Caco-2 (cell line): Measurements from ENCODE around the gene EXOC6. TPM values are rescaled to one million over a fixed set of nuclear protein-coding genes. Genes with fewer than 3 reads are reported as not detected.
A peak's percentile ranks its signal among the peaks of the same experiment; 100 is the strongest.

Experiments
- Bru-seq: library from RNA; stranded (reverse); fragments of 400-500 nt; gene quantifications from one replicate; lab custom pipeline; 2021; lab: Mats Ljungman, UMichigan
- BruChase-seq, 2 experiments: library from RNA; stranded (reverse); fragments of 400-500 nt; gene quantifications; one replicate each; lab custom pipeline; 2021; lab: Mats Ljungman, UMichigan
- BruUV-seq: library from RNA; stranded (reverse); fragments of 400-500 nt; replicated peaks from 2 replicates; lab custom pipeline; 2021; lab: Mats Ljungman, UMichigan
- CTCF ChIA-PET: fragments of 300-600 bp; sonication (Branson Sonifier 250); formaldehyde crosslinking; loops from one replicate; lab custom pipeline; 2022; ENCODE audit warnings: antibody characterized with exemption; lab: Charles Lee
- POLR2A ChIA-PET: fragments of 300-600 bp; sonication (Branson Sonifier 250); formaldehyde crosslinking; loops from one replicate; lab custom pipeline; 2022; ENCODE audit warnings: antibody characterized with exemption; lab: Charles Lee
- DNase-seq, 2 experiments: peaks; one replicate each; pipeline versions ENCODE4 v3.0.0 to v3.0.0-alpha.2; 2020 to 2022
- H3K27me3 ChIP-seq: replicated peaks from 2 replicates; pipeline ENCODE4 v1.6.0; 2011; ENCODE audit warnings: low read length; ENCODE audit not compliant: control insufficient read depth, insufficient read depth
- H3K36me3 ChIP-seq: 2 replicates; pipeline ENCODE4 v1.5.1; 2011; ENCODE audit warnings: low read length; ENCODE audit not compliant: control insufficient read depth, insufficient read depth
- H3K4me1 ChIP-seq: fragments of 250-450 bp; sonication (Bioruptor Pico); 2 replicates; pipeline ENCODE4 v1.5.1; 2020; ENCODE audit warnings: mild to moderate bottlenecking
- H3K4me3 ChIP-seq: 2 replicates; pipeline ENCODE4 v1.5.1; 2011; ENCODE audit warnings: low read depth, mild to moderate bottlenecking, control low read depth, low read length
- H3K9me3 ChIP-seq: fragments of 250-450 bp; sonication (Bioruptor Pico); 2 replicates; pipeline ENCODE4 v1.5.1; 2020; ENCODE audit warnings: mild to moderate bottlenecking, moderate library complexity
- H3K27ac Mint-ChIP-seq: one replicate; pipeline ENCODE4 v1.8.0; 2022; ENCODE audit warnings: mixed read lengths; ENCODE audit not compliant: unreplicated experiment
- H3K27me3 Mint-ChIP-seq: one replicate; pipeline ENCODE4 v1.8.0; 2022; ENCODE audit warnings: mixed read lengths; ENCODE audit not compliant: insufficient read depth, unreplicated experiment
- H3K36me3 Mint-ChIP-seq: one replicate; pipeline ENCODE4 v1.8.0; 2022; ENCODE audit warnings: mild to moderate bottlenecking, mixed read lengths; ENCODE audit not compliant: insufficient read depth, unreplicated experiment
- H3K4me1 Mint-ChIP-seq: one replicate; pipeline ENCODE4 v1.8.0; 2022; ENCODE audit warnings: low read depth, mixed read lengths; ENCODE audit not compliant: unreplicated experiment
- H3K4me3 Mint-ChIP-seq: one replicate; pipeline ENCODE4 v1.8.0; 2022; ENCODE audit warnings: mild to moderate bottlenecking, moderate library complexity, mixed read lengths; ENCODE audit not compliant: unreplicated experiment
- H3K9me3 Mint-ChIP-seq: one replicate; pipeline ENCODE4 v1.8.0; 2022; ENCODE audit warnings: mixed read lengths; ENCODE audit not compliant: unreplicated experiment
- intact Hi-C: fragments of 100-400 bp; cut with micrococcal nuclease; formaldehyde crosslinking; loops from one replicate; pipeline ENCODE4 v1.10.0; 2022; ENCODE audit not compliant: unreplicated experiment
- long read RNA-seq: library from polyadenylated mRNA; stranded (forward); transcript quantifications from one replicate; pipeline ENCODE4 v2.0.0, GENCODE V29; 2022
- total RNA-seq: library from RNA; stranded (reverse); gene quantifications from 2 replicates; pipeline ENCODE4 v1.2.3, GENCODE V29; 2022
- TF ChIP-seq, protein P1 (sequence below), 2 experiments: fragments of 200-600 bp in 1 of 2; IDR thresholded peaks; 1 replicate in 1 of 2; 2 replicates in 1 of 2; pipeline versions ENCODE4 v1.5.1 to v1.8.0; 2011 to 2022; ENCODE audit warnings: antibody characterized with exemption in 1 of 2, control low read depth in 1 of 2, inconsistent platforms in 1 of 2, low read depth in 1 of 2, low read length in 1 of 2, mild to moderate bottlenecking in 1 of 2, moderate library complexity in 1 of 2; ENCODE audit not compliant: insufficient read depth in 1 of 2, severe bottlenecking in 1 of 2, unreplicated experiment in 1 of 2

Gene EXOC6, protein sequence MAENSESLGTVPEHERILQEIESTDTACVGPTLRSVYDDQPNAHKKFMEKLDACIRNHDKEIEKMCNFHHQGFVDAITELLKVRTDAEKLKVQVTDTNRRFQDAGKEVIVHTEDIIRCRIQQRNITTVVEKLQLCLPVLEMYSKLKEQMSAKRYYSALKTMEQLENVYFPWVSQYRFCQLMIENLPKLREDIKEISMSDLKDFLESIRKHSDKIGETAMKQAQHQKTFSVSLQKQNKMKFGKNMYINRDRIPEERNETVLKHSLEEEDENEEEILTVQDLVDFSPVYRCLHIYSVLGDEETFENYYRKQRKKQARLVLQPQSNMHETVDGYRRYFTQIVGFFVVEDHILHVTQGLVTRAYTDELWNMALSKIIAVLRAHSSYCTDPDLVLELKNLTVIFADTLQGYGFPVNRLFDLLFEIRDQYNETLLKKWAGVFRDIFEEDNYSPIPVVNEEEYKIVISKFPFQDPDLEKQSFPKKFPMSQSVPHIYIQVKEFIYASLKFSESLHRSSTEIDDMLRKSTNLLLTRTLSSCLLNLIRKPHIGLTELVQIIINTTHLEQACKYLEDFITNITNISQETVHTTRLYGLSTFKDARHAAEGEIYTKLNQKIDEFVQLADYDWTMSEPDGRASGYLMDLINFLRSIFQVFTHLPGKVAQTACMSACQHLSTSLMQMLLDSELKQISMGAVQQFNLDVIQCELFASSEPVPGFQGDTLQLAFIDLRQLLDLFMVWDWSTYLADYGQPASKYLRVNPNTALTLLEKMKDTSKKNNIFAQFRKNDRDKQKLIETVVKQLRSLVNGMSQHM
- 12.5 and 13.4 TPM in 2 replicates for total RNA-seq
- percentile 68 among the genes with signal in this experiment for Bru-seq, nascent RNA
- percentile 64 among the genes with signal in this experiment for BruChase-seq, experiment 1, labeled RNA remaining after a 2-hour chase
- percentile 62 among the genes with signal in this experiment for BruChase-seq, experiment 2, labeled RNA remaining after a 6-hour chase
- long read RNA-seq, transcript EXOC6-201 (22 exons, 3,564 nt) = major isoform, 7 of 23 reads
- long read RNA-seq, partial matches to known transcripts = 7 of 23 reads
- long read RNA-seq, other reads (novel, unspliced or antisense) = 9 of 23 reads

DNA sequence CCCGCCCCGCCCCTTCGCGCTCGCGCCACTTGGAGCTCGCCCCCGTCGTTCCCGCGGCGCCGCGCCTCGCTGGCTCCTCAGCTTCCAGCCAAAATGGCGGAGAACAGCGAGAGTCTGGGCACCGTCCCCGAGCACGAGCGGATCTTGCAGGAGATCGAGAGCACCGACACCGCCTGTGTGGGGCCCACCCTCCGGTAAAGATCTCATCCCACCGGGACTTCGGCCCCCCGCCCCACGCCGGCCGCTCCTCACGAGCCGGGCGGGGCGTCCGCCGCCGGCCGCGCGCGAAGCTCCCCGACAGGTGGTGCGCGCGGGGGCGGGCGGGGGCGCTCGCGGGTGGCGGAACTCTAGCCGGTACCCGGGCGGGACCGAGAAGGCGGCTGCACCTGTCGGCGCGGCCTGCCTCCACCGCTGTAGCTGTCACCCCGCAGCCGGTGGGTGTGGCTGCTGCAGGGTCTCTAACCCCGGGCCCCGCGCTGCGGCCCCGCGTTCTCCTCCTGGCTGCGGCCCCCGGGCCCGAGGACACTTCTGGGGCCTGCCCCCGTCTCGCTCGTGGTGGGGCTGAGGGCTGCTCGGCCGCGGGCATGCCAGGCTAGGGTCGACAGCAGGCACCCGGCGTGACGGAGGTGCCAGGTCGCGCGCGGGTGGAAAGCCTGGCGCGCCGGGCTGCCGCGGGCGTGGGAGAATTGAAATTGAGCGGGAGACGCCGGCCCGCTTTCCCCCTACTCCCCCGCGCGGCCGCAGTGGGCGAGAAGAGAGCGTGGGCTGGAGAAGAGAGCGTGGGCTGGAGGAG, at the start of gene EXOC6:
TSS of gene EXOC6 (plus strand) at position 80 of the 793 bp plus-strand sequence. CDS start at position 94, 14 bp downstream.
- no TSS peak for BruUV-seq
- ChIA-PET CTCF (interaction anchor here (0.5 to 1.5 kb wide), 13 partner anchors 10 to 592 kb away, joined by 3 to 12 read pairs (median 4); no protein-coding TSS in a partner anchor), POLR2A (interaction anchor here (0.6 to 1.7 kb wide), 7 partner anchors 11 to 1671 kb away, joined by 3 to 5 read pairs (median 5); no protein-coding TSS in a partner anchor)
- DNase-seq = peak; percentile 80 to 87
- H3K36me3 Mint-ChIP-seq = no peaks in the 10 kb centered on the region
- peaks cover 4% of the 10 kb centered on the region; the same call in 1 of the 2 replicates for H3K4me1 ChIP-seq
- no peaks in the 10 kb centered on the region for H3K9me3 ChIP-seq
- H3K27me3 ChIP-seq = no peaks in the 10 kb centered on the region
- H3K4me3 Mint-ChIP-seq = peak within 1 kb of the TSS; percentile 75
- peak within 1 kb of the TSS; percentile 48 for H3K27ac Mint-ChIP-seq
- no peaks in the 10 kb centered on the region for H3K36me3 ChIP-seq
- peak within 1 kb of the TSS; percentile 78 for H3K4me3 ChIP-seq
- intact Hi-C loops = loop anchor here (10.0 kb wide), 1 partner anchor 254 kb away; the partner anchor contains the start of gene KIF11
- TF ChIP-seq, protein P1, sequence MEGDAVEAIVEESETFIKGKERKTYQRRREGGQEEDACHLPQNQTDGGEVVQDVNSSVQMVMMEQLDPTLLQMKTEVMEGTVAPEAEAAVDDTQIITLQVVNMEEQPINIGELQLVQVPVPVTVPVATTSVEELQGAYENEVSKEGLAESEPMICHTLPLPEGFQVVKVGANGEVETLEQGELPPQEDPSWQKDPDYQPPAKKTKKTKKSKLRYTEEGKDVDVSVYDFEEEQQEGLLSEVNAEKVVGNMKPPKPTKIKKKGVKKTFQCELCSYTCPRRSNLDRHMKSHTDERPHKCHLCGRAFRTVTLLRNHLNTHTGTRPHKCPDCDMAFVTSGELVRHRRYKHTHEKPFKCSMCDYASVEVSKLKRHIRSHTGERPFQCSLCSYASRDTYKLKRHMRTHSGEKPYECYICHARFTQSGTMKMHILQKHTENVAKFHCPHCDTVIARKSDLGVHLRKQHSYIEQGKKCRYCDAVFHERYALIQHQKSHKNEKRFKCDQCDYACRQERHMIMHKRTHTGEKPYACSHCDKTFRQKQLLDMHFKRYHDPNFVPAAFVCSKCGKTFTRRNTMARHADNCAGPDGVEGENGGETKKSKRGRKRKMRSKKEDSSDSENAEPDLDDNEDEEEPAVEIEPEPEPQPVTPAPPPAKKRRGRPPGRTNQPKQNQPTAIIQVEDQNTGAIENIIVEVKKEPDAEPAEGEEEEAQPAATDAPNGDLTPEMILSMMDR (IDR thresholded peaks at IDR 0.05; ENCODE audit: insufficient read depth in 1 of 2, low read depth in 1 of 2, low read length in 1 of 2, severe bottlenecking in 1 of 2, unreplicated experiment in 1 of 2) = peak in 1 of 2 experiments; percentile 32
- peaks cover 8% of the 10 kb centered on the region for H3K4me1 Mint-ChIP-seq
- H3K9me3 Mint-ChIP-seq = no peaks in the 10 kb centered on the region
- no peaks in the 10 kb centered on the region for H3K27me3 Mint-ChIP-seq

DNA sequence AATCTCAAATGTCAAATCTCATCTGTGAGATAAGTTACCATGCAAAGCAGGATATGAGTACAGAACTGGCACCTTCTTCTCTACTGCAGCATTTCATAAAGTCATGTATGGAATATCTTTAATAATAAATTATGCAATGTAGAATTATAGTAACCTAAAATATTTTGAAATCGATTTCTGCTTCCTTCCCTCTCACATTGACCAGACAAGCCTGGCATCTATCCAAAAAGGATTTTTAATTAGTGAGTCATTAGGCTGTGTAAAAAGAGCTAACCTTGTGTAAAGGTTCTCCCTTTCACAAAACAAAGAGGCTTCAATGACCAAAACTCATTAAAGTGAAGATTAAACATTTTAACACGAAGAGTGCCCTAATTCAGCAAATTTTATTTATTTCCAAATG, 48.8 kb upstream of the EXOC6 start:
- Mint-ChIP-seq H3K36me3 (no peaks in the 10 kb centered on the region), H3K27ac (no peak overlapping the region), H3K27me3 (peaks cover 3% of the 10 kb centered on the region), H3K4me1 (no peaks in the 10 kb centered on the region), H3K4me3 (no peak overlapping the region), H3K9me3 (no peaks in the 10 kb centered on the region)
- DNase-seq = no peak
- H3K4me3 ChIP-seq = no peak overlapping the region
- POLR2A ChIA-PET = no interaction called here
- no peaks in the 10 kb centered on the region for H3K9me3 ChIP-seq
- intact Hi-C loops = no loop called here
- CTCF ChIA-PET = no interaction called here
- TF ChIP-seq, protein P1 (IDR thresholded peaks at IDR 0.05; ENCODE audit: insufficient read depth in 1 of 2, low read depth in 1 of 2, low read length in 1 of 2, severe bottlenecking in 1 of 2, unreplicated experiment in 1 of 2) = no peak
- BruUV-seq = no TSS peak
- no peaks in the 10 kb centered on the region for H3K36me3 ChIP-seq
- no peaks in the 10 kb centered on the region for H3K27me3 ChIP-seq
- no peaks in the 10 kb centered on the region for H3K4me1 ChIP-seq
